Mesothelial cell of epicardium (in vitro differentiated cells): ENCODE measurements around the gene ERGIC1. TPM values are rescaled to one million over a fixed set of nuclear protein-coding genes. Genes with fewer than 3 reads are reported as not detected.
"Not testable (repeated sequence)": the region's sequence is repeated elsewhere in the genome, so short reads cannot be mapped to it uniquely, and the experiment has no call there.

ENCODE experiments used
- DNase-seq, 2 experiments: peaks; one replicate each; pipeline ENCODE4 v3.0.0; 2021; ENCODE audit warnings: low spot score in 2 of 2; ENCODE audit not compliant: unreplicated experiment in 2 of 2
- H3K27ac Mint-ChIP-seq: 2 replicates; pipeline ENCODE4 v1.8.0; 2021; ENCODE audit warnings: mixed read lengths
- H3K27me3 Mint-ChIP-seq: 2 replicates; pipeline ENCODE4 v1.8.0; 2021; ENCODE audit warnings: low read depth, mixed read lengths
- H3K36me3 Mint-ChIP-seq: 2 replicates; pipeline ENCODE4 v1.8.0; 2021; ENCODE audit warnings: mixed read lengths
- H3K4me1 Mint-ChIP-seq: 2 replicates; pipeline ENCODE4 v1.8.0; 2021; ENCODE audit warnings: mixed read lengths
- H3K4me3 Mint-ChIP-seq: 2 replicates; pipeline ENCODE4 v1.8.0; 2021; ENCODE audit warnings: mild to moderate bottlenecking, moderate library complexity, mixed read lengths
- H3K9me3 Mint-ChIP-seq: 2 replicates; pipeline ENCODE4 v1.8.0; 2021; ENCODE audit warnings: mixed read lengths
- total RNA-seq: library from RNA; stranded (reverse); gene quantifications from 3 replicates; pipeline ENCODE4 v1.2.1, GENCODE V29; 2021
- TF ChIP-seq, protein P1 (sequence below): fragments of 200-600 bp; sonication (generic); IDR thresholded peaks from one replicate; pipeline ENCODE4 v1.5.0; 2021; ENCODE audit warnings: antibody characterized with exemption; ENCODE audit not compliant: unreplicated experiment

Gene ERGIC1
- total RNA-seq, 1 donor from 2014 or later, result 107 TPM

DNA sequence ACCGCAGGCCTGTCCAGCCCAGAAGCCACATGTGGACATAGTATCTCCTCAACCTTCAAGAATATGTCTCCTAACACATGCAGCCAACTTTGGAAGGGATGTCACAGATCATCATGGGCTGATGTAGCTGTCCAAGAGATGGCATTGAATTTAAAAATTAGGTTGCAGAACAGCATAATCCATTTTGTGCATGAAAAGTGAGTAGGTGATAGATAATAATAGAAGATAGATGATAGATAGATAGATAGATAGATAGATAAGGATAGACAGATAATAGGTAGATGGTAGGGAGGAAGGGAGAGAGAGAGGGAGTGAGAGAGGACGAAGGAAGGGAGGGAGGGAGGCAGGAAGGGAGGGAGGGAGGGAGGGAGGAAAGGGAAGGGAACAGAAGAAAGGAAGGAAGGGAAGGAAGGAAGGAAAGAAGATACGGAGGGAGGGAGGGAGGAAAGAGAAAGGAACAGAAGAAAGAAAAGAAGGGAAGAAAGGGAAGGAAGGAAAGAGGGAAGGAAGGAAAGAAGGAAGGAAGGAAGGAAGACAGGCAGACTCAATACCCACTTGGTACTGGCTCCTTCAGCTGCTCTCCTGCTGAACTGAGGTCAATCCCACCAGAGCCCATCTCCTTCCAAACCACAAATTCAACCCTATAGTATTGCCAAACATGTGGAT is 28.9 kb upstream of the ERGIC1 start:
- Mint-ChIP-seq H3K27ac (no peak overlapping the region), H3K9me3 (peaks cover 4% of the 10 kb centered on the region), H3K4me1 (peaks cover 14% of the 10 kb centered on the region)

DNA sequence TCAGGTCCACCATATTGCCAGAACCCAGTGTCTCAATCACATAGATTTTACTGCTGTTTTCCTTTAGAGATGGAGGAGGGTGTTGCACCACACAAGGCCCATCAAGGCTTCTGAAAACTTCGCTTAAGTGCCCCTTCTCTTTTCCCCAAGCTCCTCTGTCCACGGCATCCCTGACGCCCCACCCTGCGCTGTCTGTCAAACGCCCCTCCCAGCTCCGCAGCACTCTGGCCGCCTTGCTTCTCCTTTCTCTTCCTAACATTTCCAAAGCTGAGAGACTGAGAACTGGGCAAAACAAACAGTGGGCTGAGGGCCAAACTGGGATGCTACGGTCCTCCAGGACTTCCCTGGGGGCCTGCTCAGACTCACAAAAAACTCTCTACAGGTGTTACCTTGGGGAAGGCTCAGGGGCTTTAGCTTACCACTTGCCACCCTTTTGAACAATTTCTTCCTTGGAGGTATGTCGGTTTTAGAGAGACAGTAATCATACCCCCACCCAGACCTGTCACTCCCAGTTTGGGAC is 28.3 kb upstream of the ERGIC1 start:
- Mint-ChIP-seq H3K4me1 (peaks cover 14% of the 10 kb centered on the region), H3K36me3 (peaks cover 2% of the 10 kb centered on the region), H3K9me3 (peaks cover 10% of the 10 kb centered on the region), H3K27ac (no peak overlapping the region), H3K27me3 (no peaks in the 10 kb centered on the region), H3K4me3 (no peak overlapping the region)
- DNase-seq, result no peak
- TF ChIP-seq, protein P1, sequence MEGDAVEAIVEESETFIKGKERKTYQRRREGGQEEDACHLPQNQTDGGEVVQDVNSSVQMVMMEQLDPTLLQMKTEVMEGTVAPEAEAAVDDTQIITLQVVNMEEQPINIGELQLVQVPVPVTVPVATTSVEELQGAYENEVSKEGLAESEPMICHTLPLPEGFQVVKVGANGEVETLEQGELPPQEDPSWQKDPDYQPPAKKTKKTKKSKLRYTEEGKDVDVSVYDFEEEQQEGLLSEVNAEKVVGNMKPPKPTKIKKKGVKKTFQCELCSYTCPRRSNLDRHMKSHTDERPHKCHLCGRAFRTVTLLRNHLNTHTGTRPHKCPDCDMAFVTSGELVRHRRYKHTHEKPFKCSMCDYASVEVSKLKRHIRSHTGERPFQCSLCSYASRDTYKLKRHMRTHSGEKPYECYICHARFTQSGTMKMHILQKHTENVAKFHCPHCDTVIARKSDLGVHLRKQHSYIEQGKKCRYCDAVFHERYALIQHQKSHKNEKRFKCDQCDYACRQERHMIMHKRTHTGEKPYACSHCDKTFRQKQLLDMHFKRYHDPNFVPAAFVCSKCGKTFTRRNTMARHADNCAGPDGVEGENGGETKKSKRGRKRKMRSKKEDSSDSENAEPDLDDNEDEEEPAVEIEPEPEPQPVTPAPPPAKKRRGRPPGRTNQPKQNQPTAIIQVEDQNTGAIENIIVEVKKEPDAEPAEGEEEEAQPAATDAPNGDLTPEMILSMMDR, result no peak

More for the DNA sequence above, 28.9 kb upstream of the ERGIC1 start:
- peaks cover 2% of the 10 kb centered on the region for H3K36me3 Mint-ChIP-seq
- TF ChIP-seq, protein P1, result no peak
- no peak overlapping the region for H3K4me3 Mint-ChIP-seq
- no peak for DNase-seq
- no peaks in the 10 kb centered on the region for H3K27me3 Mint-ChIP-seq

DNA sequence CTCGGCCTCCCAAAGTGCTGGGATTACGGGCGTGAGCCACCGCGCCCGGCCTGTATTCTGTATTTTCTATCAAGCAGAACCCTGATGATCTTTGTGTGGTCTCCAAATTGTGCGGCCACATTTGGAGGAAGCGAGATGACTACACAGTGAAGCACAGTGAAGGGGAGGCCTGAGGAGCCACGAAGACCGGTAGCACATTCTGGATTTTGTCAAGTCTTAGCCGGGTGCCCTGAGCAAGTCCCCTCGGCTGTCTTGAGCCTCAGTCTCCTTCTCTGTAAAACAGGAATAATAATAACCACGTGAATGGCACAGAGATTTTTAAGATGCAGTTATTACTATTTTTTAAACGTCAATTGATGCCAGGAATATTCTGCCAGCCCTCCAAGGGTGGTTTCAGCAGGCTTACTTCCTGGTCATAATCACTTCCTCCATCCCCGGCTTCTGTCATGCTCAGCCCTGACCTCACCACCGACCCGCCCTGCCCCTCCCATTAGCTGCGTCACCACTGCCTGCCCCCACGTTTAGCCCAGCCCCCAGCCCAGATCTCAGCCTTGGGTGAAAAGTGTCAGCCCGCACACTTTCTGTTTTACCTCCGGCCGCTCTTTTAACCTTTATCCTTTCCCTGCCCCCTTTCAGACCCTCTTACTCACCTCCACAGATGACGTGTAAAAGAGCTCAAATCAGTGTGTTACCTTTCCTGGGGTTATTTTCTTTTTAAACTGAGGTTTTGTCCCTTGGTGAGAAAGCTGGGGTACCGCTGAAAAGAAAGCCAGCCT is 27.0 kb upstream of the ERGIC1 start:
- Mint-ChIP-seq H3K27ac (peak overlapping the region; percentile 89), H3K4me3 (peak overlapping the region; percentile 33)
- DNase-seq, result no peak

DNA sequence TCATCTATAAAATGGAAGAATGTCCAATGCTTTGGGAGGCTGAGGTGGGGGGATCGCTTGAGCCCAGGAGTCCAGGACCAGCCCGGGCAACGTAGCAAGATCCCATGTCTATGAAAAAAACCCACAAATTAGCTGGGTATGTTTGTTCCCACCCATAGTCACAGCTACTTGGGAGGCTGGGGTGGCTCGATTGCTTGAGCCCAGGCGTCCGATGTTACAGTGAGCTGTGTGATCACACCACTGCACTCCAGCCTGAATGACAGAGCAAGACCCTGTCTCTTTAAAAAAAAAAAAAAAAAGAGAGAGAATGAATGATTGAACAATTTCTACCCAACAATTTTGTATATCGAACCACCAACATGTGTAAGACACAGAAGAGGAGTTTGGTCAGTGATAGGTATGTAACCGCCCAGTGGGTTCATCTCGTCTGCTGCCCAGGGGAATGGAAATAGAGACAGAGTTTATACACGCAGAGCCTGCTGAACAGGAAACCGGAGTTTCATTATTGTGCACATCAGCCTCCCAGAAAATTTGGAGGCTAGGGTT is 26.2 kb upstream of the ERGIC1 start:
- Mint-ChIP-seq H3K9me3 (peaks cover 10% of the 10 kb centered on the region), H3K4me1 (peaks cover 10% of the 10 kb centered on the region), H3K27ac (peak overlapping the region; percentile 89), H3K27me3 (no peaks in the 10 kb centered on the region), H3K36me3 (peaks cover 2% of the 10 kb centered on the region), H3K4me3 (no peak overlapping the region)
- TF ChIP-seq, protein P1, result no peak
- DNase-seq, result no peak

More for the DNA sequence above, 27.0 kb upstream of the ERGIC1 start:
- H3K4me1 Mint-ChIP-seq, result peaks cover 10% of the 10 kb centered on the region
- peaks cover 10% of the 10 kb centered on the region for H3K9me3 Mint-ChIP-seq
- TF ChIP-seq, protein P1, result no peak
- H3K36me3 Mint-ChIP-seq, result peaks cover 2% of the 10 kb centered on the region
- no peaks in the 10 kb centered on the region for H3K27me3 Mint-ChIP-seq

DNA sequence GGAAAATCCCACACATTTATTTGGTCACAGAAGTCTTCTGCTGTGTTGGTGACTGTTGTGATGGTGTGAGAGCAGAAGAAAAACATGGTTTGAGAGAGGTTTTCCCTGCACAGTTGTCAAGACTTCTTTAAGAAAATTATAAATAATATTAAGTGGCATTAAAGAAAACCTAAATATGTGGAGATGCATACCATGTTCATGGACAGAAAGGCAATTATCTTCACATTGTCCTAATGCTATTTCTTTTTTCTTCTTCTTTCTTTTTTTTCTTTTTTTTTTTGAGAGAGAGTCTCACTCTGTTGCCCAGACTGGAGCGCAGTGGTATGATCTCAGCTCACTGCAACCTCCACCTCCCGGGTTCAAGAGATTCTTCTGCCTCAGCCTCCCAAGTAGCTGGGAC is 24.3 kb upstream of the ERGIC1 start:
- H3K36me3 Mint-ChIP-seq, result peaks cover 2% of the 10 kb centered on the region
- no peak overlapping the region for H3K4me3 Mint-ChIP-seq
- peaks cover 10% of the 10 kb centered on the region for H3K9me3 Mint-ChIP-seq
- H3K27ac Mint-ChIP-seq, result no peak overlapping the region
- DNase-seq, result no peak
- peaks cover 10% of the 10 kb centered on the region for H3K4me1 Mint-ChIP-seq
- TF ChIP-seq, protein P1, result no peak
- no peaks in the 10 kb centered on the region for H3K27me3 Mint-ChIP-seq

DNA sequence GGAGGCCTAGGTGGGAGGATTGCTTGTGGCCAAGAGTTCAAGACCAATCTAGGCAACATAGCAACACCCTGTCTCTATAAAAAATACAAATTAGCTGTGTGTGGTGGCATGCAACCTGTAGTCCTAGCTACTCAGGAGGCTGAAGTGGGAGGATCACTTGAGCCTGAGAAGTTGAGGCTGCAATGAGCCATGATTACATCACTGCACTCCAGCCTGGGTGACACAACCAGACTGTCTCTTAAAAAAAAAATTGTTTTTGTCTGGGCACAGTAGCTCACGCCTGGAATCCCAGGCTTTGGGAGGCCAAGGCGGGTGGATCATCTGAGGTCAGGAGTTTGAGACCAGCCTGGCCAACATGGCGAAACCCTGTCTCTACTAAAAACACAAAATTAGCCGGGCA is 23.1 kb upstream of the ERGIC1 start:
- Mint-ChIP-seq H3K9me3 (peaks cover 10% of the 10 kb centered on the region), H3K4me1 (peaks cover 12% of the 10 kb centered on the region)
- H3K36me3 Mint-ChIP-seq, H3K27ac Mint-ChIP-seq, DNase-seq, H3K4me3 Mint-ChIP-seq, H3K27me3 Mint-ChIP-seq: not testable (repeated sequence)
